Tracheal epithelial cell (primary cell): ENCODE data around the gene KCNK15. TPM values are rescaled to one million over a fixed set of nuclear protein-coding genes. Genes with fewer than 3 reads are reported as not detected.

ENCODE experiments used
- total RNA-seq: library from RNA; depleted of rRNA; stranded (reverse); fragments of >200 nt; gene quantifications from 2 replicates; pipeline ENCODE4 v1.2.1, GENCODE V29; 2014

KCNK15 gene
- 0.96 TPM in 1 of 2 replicates, not detected in the other for total RNA-seq

DNA sequence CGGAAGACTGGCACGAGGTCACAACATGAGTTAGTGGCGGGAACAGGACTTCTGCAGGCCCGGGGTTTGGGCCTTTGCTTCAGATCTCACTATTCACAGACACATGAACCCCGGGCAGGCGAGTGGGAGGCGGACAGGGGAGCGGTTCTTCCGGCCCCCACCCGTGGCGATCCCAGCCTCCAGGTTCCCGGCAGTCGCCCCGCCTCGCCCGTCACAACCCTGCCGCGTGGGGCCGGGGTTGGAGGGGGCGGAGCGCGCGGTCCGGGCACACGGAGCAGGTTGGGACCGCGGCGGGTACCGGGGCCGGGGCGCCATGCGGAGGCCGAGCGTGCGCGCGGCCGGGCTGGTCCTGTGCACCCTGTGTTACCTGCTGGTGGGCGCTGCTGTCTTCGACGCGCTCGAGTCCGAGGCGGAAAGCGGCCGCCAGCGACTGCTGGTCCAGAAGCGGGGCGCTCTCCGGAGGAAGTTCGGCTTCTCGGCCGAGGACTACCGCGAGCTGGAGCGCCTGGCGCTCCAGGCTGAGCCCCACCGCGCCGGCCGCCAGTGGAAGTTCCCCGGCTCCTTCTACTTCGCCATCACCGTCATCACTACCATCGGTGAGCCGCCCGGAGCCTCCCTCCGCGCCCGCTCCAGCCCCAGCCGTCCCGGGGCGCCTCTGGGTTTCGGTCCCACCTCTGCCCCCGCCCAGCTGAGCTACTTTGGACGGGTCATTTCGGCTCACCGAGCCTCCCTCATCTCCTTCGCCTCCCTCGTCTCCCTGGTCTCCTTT lies at the start of gene KCNK15:
Gene KCNK15 (plus strand): TSS at position 268 of the 769 bp plus-strand sequence. CDS start 46 bp downstream, at position 314.

GRCh38 chr20:44714701-44715498 lies 30.8 kb upstream of the KCNK15 start, which contains the start of gene CCN5:
Gene CCN5, plus strand, starts transcription at chr20:44715369. Its CDS starts 22 bp downstream, at chr20:44715391.

Other genes starting within 250 kb of the KCNK15 start
- gene SERINC3, start 223.8 kb upstream of the KCNK15 start, total RNA-seq, result 99.0 and 119 TPM in 2 replicates
- gene PKIG, start 163.3 kb upstream of the KCNK15 start, total RNA-seq, result 12.4 and 21.0 TPM in 2 replicates
- 5.3 and 21.9 TPM in 2 replicates for gene ADA, start 94.2 kb upstream of the KCNK15 start, total RNA-seq
- gene CCN5, start 30.5 kb upstream of the KCNK15 start, total RNA-seq, result not detected in 2 replicates
- gene RIMS4, start 64.7 kb downstream of the KCNK15 start, total RNA-seq, result under 0.01 TPM in 1 of 2 replicates, not detected in the other
- gene YWHAB, start 139.8 kb downstream of the KCNK15 start, total RNA-seq, result 65.1 and 69.3 TPM in 2 replicates
- 8.1 and 11.8 TPM in 2 replicates for gene PABPC1L, start 164.2 kb downstream of the KCNK15 start, total RNA-seq
- gene TOMM34, start 214.5 kb downstream of the KCNK15 start, total RNA-seq, result 21.5 and 34.7 TPM in 2 replicates
- gene STK4, start 220.6 kb downstream of the KCNK15 start, total RNA-seq, result 24.7 and 25.3 TPM in 2 replicates